Endothelial cell of umbilical vein (primary cell): ENCODE measurements around the gene RAD51B. TPM values are rescaled to one million over a fixed set of nuclear protein-coding genes. Genes with fewer than 3 reads are reported as not detected.

Source experiments
- BruUV-seq: library from RNA; stranded (reverse); fragments of 400-500 nt; replicated peaks from 2 replicates; lab custom pipeline; 2021; lab: Mats Ljungman, UMichigan
- CTCF ChIA-PET: fragments of 300-600, 350-600 bp; sonication (Branson Sonifier 250); formaldehyde crosslinking; loops from one replicate; lab custom pipeline; 2021; ENCODE audit warnings: antibody characterized with exemption, inconsistent platforms; lab: Charles Lee
- POLR2A ChIA-PET: fragments of 300-600, 350-600 bp; sonication (Branson Sonifier 250); formaldehyde crosslinking; loops from one replicate; lab custom pipeline; 2021; ENCODE audit warnings: antibody characterized with exemption, inconsistent platforms; lab: Charles Lee
- DNase-seq: peaks from one replicate; pipeline ENCODE4 v3.0.0-alpha.2; 2011; ENCODE audit warnings: low read depth, low spot score
- FAIRE-seq: peaks from 2 replicates; lab custom pipeline; 2011; peaks lifted over from hg19 to GRCh38; lab: Jason Lieb, UNC
- H2AFZ ChIP-seq: 2 replicates; pipeline ENCODE4 v1.6.0; 2012; ENCODE audit warnings: low read depth, low read length, control low read depth, inconsistent platforms
- H3K27ac ChIP-seq: 2 replicates; pipeline ENCODE4 v1.5.1; 2011; ENCODE audit warnings: low read depth, mild to moderate bottlenecking, control low read depth, low read length, moderate library complexity; ENCODE audit not compliant: insufficient read depth
- H3K27me3 ChIP-seq, 2 experiments: 2 replicates each; pipeline versions ENCODE4 v1.6.0 to v1.6.1; 2011; ENCODE audit warnings: low read length in 2 of 2, mixed read lengths in 1 of 2; ENCODE audit not compliant: control insufficient read depth in 2 of 2, insufficient read depth in 2 of 2
- H3K36me3 ChIP-seq, 2 experiments: 2 replicates in 1 of 2; 3 replicates in 1 of 2; pipeline ENCODE4 v1.5.1; 2011; ENCODE audit warnings: low read length in 2 of 2, mild to moderate bottlenecking in 1 of 2, moderate library complexity in 1 of 2; ENCODE audit not compliant: control insufficient read depth in 2 of 2, insufficient read depth in 2 of 2; ENCODE audit errors: extremely low read depth in 1 of 2
- H3K4me1 ChIP-seq: 3 replicates; pipeline ENCODE4 v1.5.1; 2011; ENCODE audit warnings: mild to moderate bottlenecking, low read length; ENCODE audit not compliant: control insufficient read depth, insufficient read depth; ENCODE audit errors: extremely low read depth
- H3K4me2 ChIP-seq: 2 replicates; pipeline ENCODE4 v1.6.1; 2011; ENCODE audit warnings: low read length, control low read depth, mixed read lengths; ENCODE audit not compliant: insufficient read depth
- H3K4me3 ChIP-seq, 3 experiments: fragments of 200-600 bp in 1 of 3; sonication (generic), shearing (Covaris generic) in 1 of 3; replicated peaks in 1 of 3; 2 replicates each; pipeline ENCODE4 v1.5.1; 2011 to 2016; ENCODE audit warnings: control low read depth in 3 of 3, low read length in 3 of 3, mild to moderate bottlenecking in 2 of 3, inconsistent platforms in 1 of 3, low read depth in 1 of 3, moderate library complexity in 1 of 3; ENCODE audit not compliant: insufficient read depth in 1 of 3
- H3K79me2 ChIP-seq: 2 replicates; pipeline ENCODE4 v1.6.0; 2012; ENCODE audit warnings: low read length, inconsistent platforms; ENCODE audit not compliant: control insufficient read depth, insufficient read depth
- H3K9ac ChIP-seq: replicated peaks from 2 replicates; pipeline ENCODE3; 2011; ENCODE audit warnings: low read length, control low read depth; ENCODE audit not compliant: insufficient read depth; ENCODE audit errors: extremely low read depth
- H3K9me1 ChIP-seq: replicated peaks from 3 replicates; pipeline ENCODE4 v1.6.0; 2011; ENCODE audit warnings: mild to moderate bottlenecking, low read length; ENCODE audit not compliant: control insufficient read depth, insufficient read depth; ENCODE audit errors: extremely low read depth
- H3K9me3 ChIP-seq: replicated peaks from 2 replicates; pipeline ENCODE4 v1.5.1; 2012; ENCODE audit warnings: low read length, inconsistent platforms; ENCODE audit not compliant: control insufficient read depth, insufficient read depth
- H4K20me1 ChIP-seq: replicated peaks from 2 replicates; pipeline ENCODE3; 2011; ENCODE audit warnings: mild to moderate bottlenecking, low read length; ENCODE audit not compliant: control insufficient read depth, insufficient read depth; ENCODE audit errors: extremely low read depth
- MYC ChIP-seq: IDR thresholded peaks from one replicate; pipeline ENCODE4 v1.6.1; 2011; ENCODE audit warnings: mild to moderate bottlenecking, low read depth, low read length
- POLR2A ChIP-seq: IDR thresholded peaks from 2 replicates; pipeline ENCODE4 v1.6.1; 2012; ENCODE audit warnings: low read depth, mild to moderate bottlenecking, control low read depth, low read length
- dilution Hi-C: fragments of 300-500 bp; cut with MboI; formaldehyde crosslinking; loops from one replicate; pipeline ENCODE4 v1.15.0; 2019; ENCODE audit warnings: low sequenced_read_pairs; ENCODE audit not compliant: extremely low pct_ligation_motif_present
- intact Hi-C: fragments of 100-400 bp; cut with micrococcal nuclease; formaldehyde crosslinking; loops from one replicate; pipeline ENCODE4 v1.10.0; 2022
- polyA plus RNA-seq, 4 experiments: library from polyadenylated mRNA; depleted of rRNA in 3 of 4; stranded (reverse) in 3 of 4; unstranded in 1 of 4; fragments of >200 nt; gene quantifications; 2 replicates each; pipeline versions ENCODE4 v1.2.1 to v1.2.3, GENCODE V29; 2011 to 2012; ENCODE audit warnings: missing spikeins in 1 of 4
- total RNA-seq: library from RNA; stranded (reverse); gene quantifications from 2 replicates; pipeline ENCODE4 v1.2.3, GENCODE V29; 2021
- TF ChIP-seq, protein P1 (sequence below): IDR thresholded peaks from 2 replicates; pipeline ENCODE4 v1.6.1; 2011; ENCODE audit not compliant: insufficient read depth, insufficient read length

RAD51B gene
- total and polyA plus RNA-seq, 2 donors (not counting 3 experiments of a cell fraction or from before 2014, with no cell fraction given): 3.9 to 19.0 TPM

DNA sequence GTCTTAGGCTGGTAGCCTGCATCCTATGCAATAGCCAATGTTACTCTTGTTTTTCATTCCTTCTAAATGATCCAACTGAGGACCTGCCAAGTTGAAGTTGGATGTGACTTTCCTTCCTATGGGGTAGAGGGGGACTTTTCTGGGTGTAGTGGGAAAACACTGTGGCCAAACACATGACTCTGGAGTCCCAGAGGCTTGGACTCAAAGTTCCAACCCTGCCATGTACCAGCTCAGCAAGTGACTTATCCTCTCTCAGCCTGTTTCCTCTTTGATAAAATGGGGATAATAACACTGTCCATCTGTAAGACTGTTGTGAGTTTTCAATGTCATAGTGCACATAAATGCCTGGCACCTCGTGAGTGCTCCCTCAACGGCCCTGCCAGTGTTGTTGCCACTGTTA lies 876.3 kb downstream of the RAD51B start:
- ChIA-PET CTCF (interaction anchor here (1.0 to 2.6 kb wide), 6 partner anchors 13 to 449 kb away, joined by 3 to 17 read pairs (median 6); no protein-coding TSS in a partner anchor), POLR2A (interaction anchor here (0.5 to 2.6 kb wide), 4 partner anchors 12 to 334 kb away, joined by 3 to 10 read pairs (median 4); partner anchors contain the start of gene ZFP36L1)
- no peaks in the 10 kb centered on the region for H3K9me3 ChIP-seq
- dilution Hi-C loops: no loop called here
- peak overlapping the region; percentile 80 for H3K27ac ChIP-seq
- FAIRE-seq (peak; percentile 33), DNase-seq (peak; percentile 76)
- no peaks in the 10 kb centered on the region for H3K9me1 ChIP-seq
- H2AFZ ChIP-seq: no peak overlapping the region
- peak overlapping the region; percentile 8 for H3K4me2 ChIP-seq
- no peaks in the 10 kb centered on the region for H4K20me1 ChIP-seq
- no peak overlapping the region for H3K4me3 ChIP-seq
- no peaks in the 10 kb centered on the region for H3K79me2 ChIP-seq
- no TSS peak for BruUV-seq
- no peaks in the 10 kb centered on the region for H3K36me3 ChIP-seq
- TF ChIP-seq, protein P1, sequence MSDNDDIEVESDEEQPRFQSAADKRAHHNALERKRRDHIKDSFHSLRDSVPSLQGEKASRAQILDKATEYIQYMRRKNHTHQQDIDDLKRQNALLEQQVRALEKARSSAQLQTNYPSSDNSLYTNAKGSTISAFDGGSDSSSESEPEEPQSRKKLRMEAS: no peak
- peak; percentile 14 for TF ChIP-seq POLR2A
- H3K9ac ChIP-seq: peak overlapping the region; percentile 6
- no peaks in the 10 kb centered on the region for H3K27me3 ChIP-seq
- peaks cover 26% of the 10 kb centered on the region for H3K4me1 ChIP-seq
- intact Hi-C loops: loop anchor here (1.0 to 2.0 kb wide), 8 partner anchors 7 to 237 kb away; partner anchors contain the start of gene ZFP36L1

GRCh38 chr14:68696266-68696665 lies 876.7 kb downstream of the RAD51B start:
- Histone ChIP-seq H3K27me3 (no peaks in the 10 kb centered on the region), H3K9ac (no peak overlapping the region), H4K20me1 (no peaks in the 10 kb centered on the region), H3K4me2 (no peak overlapping the region), H3K4me1 (peaks cover 26% of the 10 kb centered on the region), H3K4me3 (no peak overlapping the region), H3K79me2 (no peaks in the 10 kb centered on the region), H3K9me1 (no peaks in the 10 kb centered on the region), H3K9me3 (no peaks in the 10 kb centered on the region), H2AFZ (no peak overlapping the region), H3K27ac (peak overlapping the region; percentile 80), H3K36me3 (no peaks in the 10 kb centered on the region)
- ChIA-PET POLR2A (interaction anchor here (2.6 kb wide), 1 partner anchor 97 kb away, joined by 10 read pairs; the partner anchor contains the start of gene ZFP36L1), CTCF (interaction anchor here (2.4 kb wide), 1 partner anchor 449 kb away, joined by 6 read pairs; no protein-coding TSS in a partner anchor)
- dilution Hi-C loops: no loop called here
- intact Hi-C loops: no loop called here
- no peak for TF ChIP-seq MYC
- BruUV-seq: no TSS peak
- DNase-seq (no peak), FAIRE-seq (no peak)
